Keratinocyte (primary cell): ENCODE data around the gene VPS13C. TPM values are rescaled to one million over a fixed set of nuclear protein-coding genes. Genes with fewer than 3 reads are reported as not detected.

ENCODE experiments used
- DNase-seq: peaks from one replicate; pipeline ENCODE4 v3.0.0-alpha.2; 2011; ENCODE audit warnings: low read depth, missing footprints, low spot score
- FAIRE-seq: peaks from 2 replicates; lab custom pipeline; 2011; peaks lifted over from hg19 to GRCh38; lab: Jason Lieb, UNC
- H2AFZ ChIP-seq: 2 replicates; pipeline ENCODE4 v1.6.0; 2012; ENCODE audit warnings: low read length, control low read depth, inconsistent platforms; ENCODE audit not compliant: control insufficient read depth
- H3K27ac ChIP-seq: 2 replicates; pipeline ENCODE4 v1.5.1; 2011; ENCODE audit warnings: low read length; ENCODE audit not compliant: control insufficient read depth, insufficient read depth
- H3K27me3 ChIP-seq: 3 replicates; pipeline ENCODE4 v1.6.0; 2011; ENCODE audit warnings: low read length; ENCODE audit not compliant: control insufficient read depth, insufficient read depth; ENCODE audit errors: extremely low read depth
- H3K36me3 ChIP-seq, 2 experiments: 2 replicates in 1 of 2; 3 replicates in 1 of 2; pipeline ENCODE4 v1.5.1; 2011; ENCODE audit warnings: low read length in 2 of 2, mild to moderate bottlenecking in 1 of 2; ENCODE audit not compliant: control insufficient read depth in 2 of 2, insufficient read depth in 2 of 2; ENCODE audit errors: extremely low read depth in 1 of 2
- H3K4me1 ChIP-seq: 3 replicates; pipeline ENCODE4 v1.5.1; 2011; ENCODE audit warnings: low read length; ENCODE audit not compliant: control insufficient read depth, insufficient read depth; ENCODE audit errors: extremely low read depth
- H3K4me2 ChIP-seq: 3 replicates; pipeline ENCODE4 v1.6.0; 2011; ENCODE audit warnings: low read depth, low read length; ENCODE audit not compliant: control insufficient read depth, insufficient read depth; ENCODE audit errors: extremely low read depth
- H3K4me3 ChIP-seq, 3 experiments: fragments of 200-600 bp in 1 of 3; sonication (generic) in 1 of 3; 2 replicates in 2 of 3; 3 replicates in 1 of 3; pipeline ENCODE4 v1.5.1; 2011 to 2016; ENCODE audit warnings: low read length in 3 of 3, mild to moderate bottlenecking in 3 of 3, control low read depth in 2 of 3, inconsistent platforms in 1 of 3, low read depth in 1 of 3, mixed read lengths in 1 of 3, mixed run types in 1 of 3, moderate library complexity in 1 of 3; ENCODE audit not compliant: control insufficient read depth in 2 of 3, insufficient read depth in 2 of 3; ENCODE audit errors: extremely low read depth in 1 of 3
- H3K79me2 ChIP-seq: 2 replicates; pipeline ENCODE4 v1.6.0; 2012; ENCODE audit warnings: low read length; ENCODE audit not compliant: control insufficient read depth, insufficient read depth
- H3K9ac ChIP-seq: 3 replicates; pipeline ENCODE4 v1.6.0; 2011; ENCODE audit warnings: low read length; ENCODE audit not compliant: control insufficient read depth, insufficient read depth; ENCODE audit errors: extremely low read depth
- H3K9me1 ChIP-seq: 3 replicates; pipeline ENCODE4 v1.6.0; 2011; ENCODE audit warnings: low read length; ENCODE audit not compliant: control insufficient read depth, insufficient read depth; ENCODE audit errors: extremely low read depth
- H3K9me3 ChIP-seq: 2 replicates; pipeline ENCODE4 v1.5.1; 2012; ENCODE audit warnings: low read depth, low read length; ENCODE audit not compliant: control insufficient read depth
- H4K20me1 ChIP-seq: 3 replicates; pipeline ENCODE4 v1.6.0; 2011; ENCODE audit warnings: low read length; ENCODE audit not compliant: control insufficient read depth, insufficient read depth; ENCODE audit errors: extremely low read depth
- EZH2 ChIP-seq: IDR thresholded peaks from one replicate; pipeline ENCODE4 v1.6.1; 2012; ENCODE audit warnings: inconsistent platforms, mild to moderate bottlenecking, low read length, moderate library complexity
- dilution Hi-C: fragments of 300-500 bp; cut with MboI; formaldehyde crosslinking; loops from one replicate; pipeline ENCODE4 v1.7.0; 2020; ENCODE audit warnings: low sequenced_read_pairs; ENCODE audit not compliant: extremely low pct_ligation_motif_present
- polyA plus RNA-seq, 5 experiments: library from polyadenylated mRNA; depleted of rRNA in 3 of 5; stranded (reverse) in 3 of 5; stranded (forward) in 1 of 5; unstranded in 1 of 5; fragments of >200 nt; gene quantifications; 1 replicate in 1 of 5; 2 replicates in 3 of 5; 3 replicates in 1 of 5; pipeline versions ENCODE4 v1.2.1 to v1.2.3, GENCODE V29; 2011 to 2012; ENCODE audit warnings: missing spikeins in 2 of 5, low read depth in 1 of 5, low replicate concordance in 1 of 5
- TF ChIP-seq, protein P1 (sequence below), 3 experiments: IDR thresholded peaks in 1 of 3; conservative IDR thresholded peaks in 1 of 3; optimal IDR thresholded peaks in 1 of 3; 2 replicates in 2 of 3; 3 replicates in 1 of 3; pipeline versions ENCODE3 to v1.5.1; 2011; ENCODE audit warnings: low read length in 3 of 3, mild to moderate bottlenecking in 3 of 3, moderate library complexity in 2 of 3, control low read depth in 1 of 3, inconsistent platforms in 1 of 3; ENCODE audit not compliant: insufficient read depth in 2 of 3; ENCODE audit errors: extremely low read depth in 1 of 3

VPS13C gene
- polyA plus RNA-seq, 1 donor (not counting 4 experiments of a cell fraction or from before 2014, with no cell fraction given), result 13.5 TPM

DNA sequence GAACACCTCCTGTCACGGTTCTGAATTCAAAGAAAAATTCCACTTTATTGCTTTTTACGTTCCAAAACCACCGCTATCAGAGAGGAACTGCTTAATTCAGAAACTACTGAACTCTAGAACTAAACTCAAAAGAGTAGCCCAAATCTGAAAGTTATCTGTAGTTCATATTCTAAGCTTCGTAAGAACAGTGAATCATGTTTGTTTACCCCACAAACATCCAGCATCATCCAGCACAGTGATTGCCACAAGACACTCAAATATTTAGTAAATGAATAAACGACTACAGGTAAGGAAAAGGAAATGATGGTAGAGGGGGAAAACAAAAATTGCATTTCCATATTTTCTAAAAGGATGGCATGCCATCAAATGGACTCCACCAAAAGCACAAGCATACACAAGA, 32.3 kb downstream of the VPS13C start:
- no peak overlapping the region for H3K4me3 ChIP-seq
- H3K27me3 ChIP-seq, result no peaks in the 10 kb centered on the region
- no peak for TF ChIP-seq EZH2
- TF ChIP-seq, protein P1, sequence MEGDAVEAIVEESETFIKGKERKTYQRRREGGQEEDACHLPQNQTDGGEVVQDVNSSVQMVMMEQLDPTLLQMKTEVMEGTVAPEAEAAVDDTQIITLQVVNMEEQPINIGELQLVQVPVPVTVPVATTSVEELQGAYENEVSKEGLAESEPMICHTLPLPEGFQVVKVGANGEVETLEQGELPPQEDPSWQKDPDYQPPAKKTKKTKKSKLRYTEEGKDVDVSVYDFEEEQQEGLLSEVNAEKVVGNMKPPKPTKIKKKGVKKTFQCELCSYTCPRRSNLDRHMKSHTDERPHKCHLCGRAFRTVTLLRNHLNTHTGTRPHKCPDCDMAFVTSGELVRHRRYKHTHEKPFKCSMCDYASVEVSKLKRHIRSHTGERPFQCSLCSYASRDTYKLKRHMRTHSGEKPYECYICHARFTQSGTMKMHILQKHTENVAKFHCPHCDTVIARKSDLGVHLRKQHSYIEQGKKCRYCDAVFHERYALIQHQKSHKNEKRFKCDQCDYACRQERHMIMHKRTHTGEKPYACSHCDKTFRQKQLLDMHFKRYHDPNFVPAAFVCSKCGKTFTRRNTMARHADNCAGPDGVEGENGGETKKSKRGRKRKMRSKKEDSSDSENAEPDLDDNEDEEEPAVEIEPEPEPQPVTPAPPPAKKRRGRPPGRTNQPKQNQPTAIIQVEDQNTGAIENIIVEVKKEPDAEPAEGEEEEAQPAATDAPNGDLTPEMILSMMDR (optimal IDR thresholded peaks at IDR 0.05 in 1 of 3, IDR thresholded peaks at IDR 0.05 in 1 of 3, conservative IDR thresholded peaks at IDR 0.05 in 1 of 3; ENCODE audit: extremely low read depth in 1 of 3, insufficient read depth in 2 of 3, low read length in 3 of 3), result no peak
- no peaks in the 10 kb centered on the region for H4K20me1 ChIP-seq
- H3K4me2 ChIP-seq, result no peak overlapping the region
- H3K9ac ChIP-seq, result no peak overlapping the region
- no peaks in the 10 kb centered on the region for H3K9me3 ChIP-seq
- FAIRE-seq, result no peak
- no peaks in the 10 kb centered on the region for H3K79me2 ChIP-seq
- H3K27ac ChIP-seq, result no peak overlapping the region
- no peaks in the 10 kb centered on the region for H3K9me1 ChIP-seq
- dilution Hi-C loops, result no loop called here
- no peak for DNase-seq
- H2AFZ ChIP-seq, result no peak overlapping the region
- no peaks in the 10 kb centered on the region for H3K4me1 ChIP-seq
- H3K36me3 ChIP-seq, result peaks cover 0 to 2% of the 10 kb centered on the region in 2 experiments

DNA sequence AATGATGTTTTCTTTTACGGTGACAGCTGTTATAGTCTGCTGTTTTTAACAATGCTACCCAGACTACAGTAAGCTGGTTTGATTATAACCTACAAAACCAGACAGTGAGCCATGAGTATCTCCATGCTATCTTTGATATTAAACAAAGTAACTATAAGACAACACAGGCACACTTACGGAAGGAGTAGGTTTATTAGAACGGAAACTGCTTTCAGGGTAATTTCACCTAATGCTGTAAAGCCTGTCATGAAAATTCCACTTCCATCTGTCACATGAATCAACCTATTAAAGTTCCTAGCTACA, 33.0 kb downstream of the VPS13C start:
- H3K9ac ChIP-seq, result no peak overlapping the region
- dilution Hi-C loops, result no loop called here
- no peaks in the 10 kb centered on the region for H3K4me1 ChIP-seq
- H4K20me1 ChIP-seq, result no peaks in the 10 kb centered on the region
- no peaks in the 10 kb centered on the region for H3K9me1 ChIP-seq
- FAIRE-seq (no peak), DNase-seq (no peak)
- no peak overlapping the region for H3K4me3 ChIP-seq
- H3K4me2 ChIP-seq, result no peak overlapping the region
- no peaks in the 10 kb centered on the region for H3K27me3 ChIP-seq
- TF ChIP-seq EZH2, result no peak
- no peaks in the 10 kb centered on the region for H3K9me3 ChIP-seq
- H3K36me3 ChIP-seq, result no peaks in the 10 kb centered on the region
- no peaks in the 10 kb centered on the region for H3K79me2 ChIP-seq
- H3K27ac ChIP-seq, result no peak overlapping the region
- no peak overlapping the region for H2AFZ ChIP-seq

DNA sequence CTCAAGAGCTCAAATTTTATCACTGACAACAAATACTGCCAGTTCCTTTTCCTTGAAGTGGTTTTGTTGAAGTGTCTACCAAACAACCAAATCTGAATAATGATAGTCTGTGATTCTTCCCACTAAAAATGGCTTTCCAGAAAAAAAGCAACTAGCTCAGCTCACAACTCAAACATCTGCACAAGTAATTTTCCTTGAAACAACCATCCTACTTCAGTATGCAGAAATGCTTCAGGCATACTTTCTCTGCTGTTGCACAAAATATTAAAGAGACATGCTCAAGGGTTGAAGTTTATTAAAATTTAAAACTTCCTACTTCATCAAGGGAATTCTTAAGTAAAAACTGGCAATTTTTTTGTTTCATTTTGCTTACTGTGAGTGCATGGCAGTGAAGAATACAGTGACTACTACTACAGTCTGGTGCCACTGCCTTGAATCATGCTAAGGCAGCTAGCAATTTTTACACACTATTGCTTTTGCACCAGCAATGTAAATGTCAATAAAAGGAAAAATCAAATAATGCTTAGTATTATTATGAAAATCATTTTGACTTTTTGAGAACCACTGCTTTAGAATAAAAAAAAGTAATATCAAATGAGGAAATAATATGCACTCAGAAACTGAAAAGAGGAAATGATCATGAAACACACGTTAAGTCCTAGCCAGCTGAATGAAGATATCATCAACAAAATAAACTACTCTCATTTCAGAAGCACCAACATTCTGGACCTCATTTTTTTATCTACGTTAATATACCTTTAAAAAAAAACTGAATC, 33.6 kb downstream of the VPS13C start:
- Histone ChIP-seq H3K36me3 (no peaks in the 10 kb centered on the region), H3K79me2 (no peaks in the 10 kb centered on the region), H3K4me3 (no peak overlapping the region), H3K27me3 (no peaks in the 10 kb centered on the region), H2AFZ (no peak overlapping the region), H3K9me3 (no peaks in the 10 kb centered on the region), H4K20me1 (no peaks in the 10 kb centered on the region), H3K9ac (no peak overlapping the region), H3K4me2 (no peak overlapping the region), H3K27ac (no peak overlapping the region), H3K4me1 (no peaks in the 10 kb centered on the region), H3K9me1 (no peaks in the 10 kb centered on the region)
- TF ChIP-seq, protein P1 (optimal IDR thresholded peaks at IDR 0.05 in 1 of 3, IDR thresholded peaks at IDR 0.05 in 1 of 3, conservative IDR thresholded peaks at IDR 0.05 in 1 of 3; ENCODE audit: extremely low read depth in 1 of 3, insufficient read depth in 2 of 3, low read length in 3 of 3), result no peak
- no peak for TF ChIP-seq EZH2
- DNase-seq (no peak), FAIRE-seq (no peak)
- dilution Hi-C loops, result no loop called here
